IMR-90 (cell line): ENCODE results near the gene MAGEA12.
"Not testable (repeated sequence)": the region's sequence is repeated elsewhere in the genome, so short reads cannot be mapped to it uniquely, and the experiment has no call there.

Experiments used
- BHLHE40 ChIP-seq: fragments of 150-350 bp; IDR thresholded peaks from 2 replicates; pipeline ENCODE4 v1.6.1; 2016; ENCODE audit warnings: mild to moderate bottlenecking, low read depth, low read length
- CHD1 ChIP-seq: IDR thresholded peaks from 2 replicates; pipeline ENCODE4 v1.6.1; 2012; ENCODE audit warnings: low read depth, low read length, improper control_type of control experiment
- CTCF ChIP-seq: conservative IDR thresholded peaks from 2 replicates; pipeline ENCODE4 v1.5.1; 2012; ENCODE audit warnings: mild to moderate bottlenecking, low read depth, low read length, improper control_type of control experiment
- FOS ChIP-seq: fragments of 150-350 bp; IDR thresholded peaks from 2 replicates; pipeline ENCODE4 v1.6.1; 2016; ENCODE audit warnings: low read depth, low read length
- MAZ ChIP-seq: IDR thresholded peaks from 2 replicates; pipeline ENCODE4 v1.6.1; 2012; ENCODE audit warnings: low read depth, mild to moderate bottlenecking, low read length, improper control_type of control experiment, moderate library complexity, borderline replicate concordance
- MXI1 ChIP-seq: IDR thresholded peaks from 2 replicates; pipeline ENCODE4 v1.6.1; 2012; ENCODE audit warnings: low read depth, mild to moderate bottlenecking, low read length, moderate library complexity, borderline replicate concordance
- POLR2A ChIP-seq: IDR thresholded peaks from 2 replicates; pipeline ENCODE4 v1.6.1; 2012; ENCODE audit warnings: mild to moderate bottlenecking, low read depth, low read length
- RAD21 ChIP-seq: IDR thresholded peaks from 2 replicates; pipeline ENCODE4 v1.6.1; 2012; ENCODE audit warnings: low read length, improper control_type of control experiment
- RFX5 ChIP-seq: IDR thresholded peaks from 2 replicates; pipeline ENCODE4 v1.8.0; 2012; ENCODE audit warnings: low read depth, mild to moderate bottlenecking, low read length, moderate library complexity

- TF ChIP-seq CTCF, MXI1, CHD1, RAD21, POLR2A, BHLHE40, FOS, RFX5, MAZ: not testable (repeated sequence)
Measured at GRCh38 chrX:152761582-152761981, 28.0 kb downstream of the MAGEA12 start.
